IPS DF 4.7 (cell line): Measurements from ENCODE around the gene DRAM2.

Experiments
- DNase-seq: peaks from one replicate; pipeline ENCODE4 v3.0.0-alpha.2; 2013; ENCODE audit warnings: low spot score; ENCODE audit errors: extremely low read depth

The DRAM2 gene

DNA sequence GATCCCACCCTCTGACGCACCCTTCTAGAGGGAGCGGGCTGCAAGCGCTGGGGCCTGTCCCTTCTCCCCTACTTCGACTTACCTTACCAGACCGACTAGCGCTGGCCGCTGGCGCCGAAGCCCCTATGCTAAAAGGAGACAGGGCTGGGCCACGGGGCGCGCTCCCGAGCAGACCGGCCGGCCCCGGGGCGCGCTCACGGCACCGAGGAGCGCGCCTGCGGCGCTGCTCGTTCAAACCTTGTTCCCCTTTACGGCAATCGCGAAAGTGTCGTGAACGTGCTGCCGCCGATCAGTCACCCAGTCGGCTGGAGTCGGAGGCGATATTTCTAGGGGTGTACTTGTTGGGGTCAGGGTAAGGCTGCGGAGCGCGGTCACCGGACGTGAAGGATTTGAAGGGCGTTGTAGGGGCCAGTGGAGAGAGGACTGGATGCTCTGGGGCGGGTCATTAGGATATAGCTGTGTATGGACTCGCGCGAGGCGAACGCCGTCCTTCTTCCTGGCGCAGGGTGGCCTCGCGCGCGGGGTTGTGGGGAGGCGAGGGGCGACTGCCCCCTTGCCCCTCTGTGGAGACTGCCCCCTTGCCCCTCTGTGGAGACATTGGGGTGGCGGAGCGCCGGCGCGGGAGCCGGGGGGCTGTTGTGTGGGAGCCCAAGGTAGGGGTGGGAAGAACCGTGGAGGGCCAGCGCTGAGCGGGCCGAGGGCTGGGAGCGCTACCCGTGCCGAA is at the start of gene DRAM2, which contains the start of gene CEPT1:
Gene DRAM2 (minus strand): TSS at position 138 of the 724 bp plus-strand sequence. CDS start 8,539 bp downstream, outside the sequence.
Gene CEPT1 (plus strand): TSS at position 268 of the 724 bp plus-strand sequence. CDS start 7,492 bp downstream, outside the sequence.
- DNase-seq: peak; percentile 87

GRCh38 chr1:111184663-111185062 is 44.8 kb upstream of the DRAM2 start:
- DNase-seq: no peak

GRCh38 chr1:111183308-111184069 is 43.6 kb upstream of the DRAM2 start:
- DNase-seq: no peak

GRCh38 chr1:111182052-111182451 is 42.2 kb upstream of the DRAM2 start:
- DNase-seq: no peak

DNA sequence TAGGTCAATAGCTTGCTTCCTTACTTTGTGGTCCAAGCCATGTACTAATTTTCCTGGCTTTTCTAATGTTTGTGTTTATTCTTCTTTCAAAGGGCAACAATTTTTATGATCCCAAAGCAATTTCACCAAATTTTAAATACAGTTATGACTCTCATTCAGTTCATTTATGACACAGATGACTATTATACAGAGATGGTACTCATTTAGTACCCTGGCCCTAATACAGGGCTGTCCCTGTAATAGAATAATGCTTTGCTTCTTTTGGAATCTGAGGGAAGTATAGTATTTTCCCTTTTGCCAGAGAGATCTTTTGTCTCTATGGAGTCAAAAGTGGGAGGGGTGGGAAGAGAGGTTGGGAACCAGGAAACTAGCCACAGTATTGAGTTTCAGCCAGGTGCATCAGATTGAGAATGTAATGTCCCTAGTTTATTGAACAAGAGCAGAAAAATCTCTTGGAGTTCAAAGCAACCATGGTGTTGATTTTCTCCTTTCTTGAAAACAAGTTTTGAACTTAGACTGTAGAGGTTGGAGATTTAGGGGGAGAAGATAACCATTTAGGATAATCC is 40.2 kb upstream of the DRAM2 start:
- DNase-seq: no peak

- DNase-seq: no peak
Observed at GRCh38 chr1:111176678-111177077, 36.8 kb upstream of the DRAM2 start.

- no peak for DNase-seq
Observed at GRCh38 chr1:111175349-111175748, 35.5 kb upstream of the DRAM2 start.

DNA sequence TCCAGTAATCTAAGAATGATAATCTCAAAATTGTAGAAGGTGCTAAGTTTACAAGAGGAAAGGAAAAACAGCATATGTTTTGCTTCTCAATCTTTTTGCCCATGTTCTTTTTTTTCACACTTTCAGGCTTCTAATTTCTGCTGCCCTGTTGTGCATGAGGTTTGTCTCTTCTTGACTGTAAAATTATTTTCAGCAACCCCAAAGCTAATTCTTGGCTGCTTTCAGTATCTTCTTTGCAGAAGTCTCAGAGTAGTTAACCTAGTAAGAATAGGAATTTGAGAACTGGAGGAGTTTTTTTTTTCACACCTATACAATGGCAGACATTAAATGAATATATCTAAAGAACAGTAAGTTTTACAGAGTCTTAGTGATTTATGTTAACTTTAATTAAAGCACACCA is 34.2 kb upstream of the DRAM2 start:
- DNase-seq: no peak

DNA sequence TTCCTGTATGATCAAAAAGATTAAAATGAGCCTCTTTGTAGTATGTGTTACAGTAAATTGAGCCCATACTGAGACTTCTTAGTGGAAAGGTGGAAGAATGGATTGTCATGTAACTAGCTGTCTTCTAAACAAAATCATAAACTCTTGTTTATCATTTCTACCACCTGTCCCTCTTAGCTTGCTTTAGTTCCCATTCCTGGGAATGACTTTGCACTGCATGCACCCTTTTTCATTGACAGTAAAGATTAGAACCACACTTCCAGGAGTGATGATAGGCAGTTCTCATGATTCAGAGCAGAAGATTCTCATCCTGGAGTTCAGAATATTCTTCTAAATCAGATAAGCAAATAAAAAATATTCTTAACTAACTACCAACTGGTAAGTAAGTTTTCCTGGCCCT is 32.6 kb upstream of the DRAM2 start:
- no peak for DNase-seq

- no peak for DNase-seq
Observed at GRCh38 chr1:111164151-111164550, 24.3 kb upstream of the DRAM2 start.

DNA sequence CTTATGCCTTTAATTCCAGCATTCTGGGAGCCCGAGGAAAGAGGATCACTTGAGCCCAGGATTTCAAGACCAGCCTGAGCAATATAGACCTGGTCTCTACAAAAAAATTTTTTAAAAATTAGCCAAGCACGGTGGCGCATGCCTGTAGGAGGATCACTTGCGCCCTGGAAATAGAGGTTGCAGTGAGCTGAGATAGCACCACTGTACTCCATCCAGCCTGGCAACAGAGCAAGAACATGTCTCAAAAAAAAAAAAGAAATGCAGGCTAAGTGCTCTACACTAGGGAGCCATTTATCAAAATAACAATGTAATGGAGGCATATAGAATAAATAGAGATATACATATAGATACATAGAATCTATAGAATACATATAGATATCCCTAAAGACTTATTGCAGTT is 23.5 kb upstream of the DRAM2 start:
- no peak for DNase-seq

GRCh38 chr1:111162488-111162880 is 22.6 kb upstream of the DRAM2 start:
- no peak for DNase-seq

DNA sequence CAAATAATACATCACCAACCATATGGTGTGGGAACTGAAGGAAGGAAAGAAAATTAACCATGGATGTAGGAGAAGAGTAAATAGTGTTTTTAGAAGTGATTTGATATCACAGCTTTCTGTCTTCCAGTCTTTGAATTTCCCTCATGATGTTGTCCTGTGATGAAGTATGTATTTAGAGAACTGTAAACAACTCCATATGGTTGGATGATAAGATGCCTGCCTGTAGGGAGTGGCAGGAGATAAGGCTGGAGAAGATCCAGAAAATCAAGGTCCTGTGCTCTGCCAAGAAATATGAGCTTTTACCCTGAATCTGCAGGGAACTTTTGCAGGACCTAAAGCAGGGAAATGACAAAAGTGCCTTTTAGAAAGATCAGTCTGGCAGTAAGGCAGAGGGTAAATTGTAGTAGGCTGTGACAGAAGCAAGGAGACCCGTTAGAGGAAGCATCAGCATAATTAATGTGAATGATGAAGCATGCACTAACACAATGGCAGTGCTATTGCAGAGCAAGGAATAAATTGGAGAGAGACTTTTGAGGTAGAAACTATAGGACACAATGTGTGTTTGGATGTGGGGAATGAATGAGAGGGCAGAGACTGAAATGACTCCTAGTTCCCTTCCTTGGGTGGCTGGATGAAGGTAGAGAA is 22.1 kb upstream of the DRAM2 start:
- DNase-seq: no peak

GRCh38 chr1:111157431-111157830 is 17.5 kb upstream of the DRAM2 start:
- DNase-seq: no peak

- DNase-seq: no peak
Observed at GRCh38 chr1:111154021-111154999, 14.4 kb upstream of the DRAM2 start.

DNA sequence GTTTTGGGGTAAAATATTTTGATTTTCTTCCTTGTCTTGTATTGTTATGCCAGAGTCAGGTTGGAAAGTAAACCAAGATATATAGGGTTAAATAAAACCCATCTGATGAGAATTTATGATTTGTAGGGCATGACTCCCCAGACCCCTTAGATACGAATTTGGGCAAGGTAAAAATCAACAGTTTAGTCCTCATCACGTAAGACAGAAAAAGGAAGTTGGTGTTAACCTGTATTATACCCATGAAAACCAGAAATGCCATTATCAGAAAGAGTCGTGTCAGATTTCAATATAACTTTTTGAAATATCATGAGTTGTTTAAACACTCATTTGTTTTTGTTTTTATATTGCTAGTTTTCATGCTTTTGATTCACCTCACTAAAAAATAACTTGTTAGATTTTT is 11.9 kb upstream of the DRAM2 start:
- no peak for DNase-seq

DNA sequence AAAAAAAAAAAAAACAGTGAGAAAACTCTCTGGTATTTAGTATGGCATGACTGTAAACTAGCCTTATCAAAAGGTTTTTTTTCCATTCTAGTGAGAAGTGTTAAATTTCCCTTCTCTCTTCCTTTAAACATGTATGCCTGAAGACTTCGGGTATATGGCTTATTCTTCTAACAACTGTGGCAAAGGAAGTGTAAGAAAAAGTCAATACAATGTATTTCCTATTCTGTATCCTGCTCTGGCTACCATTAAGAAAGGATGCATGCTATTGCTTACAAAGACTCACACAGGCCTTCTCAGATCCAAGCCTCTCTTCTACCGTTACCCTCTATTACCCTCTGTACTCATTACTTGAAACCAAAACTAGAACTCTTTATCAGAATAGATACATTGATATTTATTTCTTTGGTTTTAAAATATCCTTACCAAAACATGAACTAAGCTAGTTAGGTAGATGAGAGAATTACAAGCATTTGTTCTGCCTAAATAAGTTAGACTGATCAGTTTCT is 8.5 kb upstream of the DRAM2 start:
- DNase-seq: no peak

DNA sequence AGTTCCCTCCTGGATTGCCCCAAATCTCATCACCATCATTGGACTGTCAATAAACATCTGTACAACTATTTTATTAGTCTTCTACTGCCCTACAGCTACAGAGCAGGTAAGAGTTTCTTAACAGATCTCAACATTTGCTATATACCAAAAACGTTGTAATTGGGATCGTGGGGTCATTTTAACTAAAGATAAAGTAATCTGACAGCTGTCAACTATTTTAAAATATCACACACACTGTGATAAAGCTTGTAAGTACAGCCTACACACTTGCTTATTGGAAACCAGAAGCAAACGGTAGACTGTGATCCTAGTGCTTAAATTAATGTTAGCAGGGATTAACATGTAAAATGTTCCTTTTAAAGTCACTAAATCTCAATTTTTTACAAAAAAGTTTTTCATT is 8.1 kb upstream of the DRAM2 start:
- no peak for DNase-seq

- no peak for DNase-seq
Observed at GRCh38 chr1:111145963-111146768, 6.3 kb upstream of the DRAM2 start.

- DNase-seq: no peak
Observed at GRCh38 chr1:111145542-111145941, 5.6 kb upstream of the DRAM2 start.
